Kasumi-1 (cell line): Measurements from ENCODE around the gene ANO1.
"Not testable (repeated sequence)": the region's sequence is repeated elsewhere in the genome, so short reads cannot be mapped to it uniquely, and the experiment has no call there.

Experiments used
- DNase-seq, 2 experiments: peaks; one replicate each; lab custom pipeline; 2025; lab: John Stamatoyannopoulos, UW

Gene ANO1

DNA sequence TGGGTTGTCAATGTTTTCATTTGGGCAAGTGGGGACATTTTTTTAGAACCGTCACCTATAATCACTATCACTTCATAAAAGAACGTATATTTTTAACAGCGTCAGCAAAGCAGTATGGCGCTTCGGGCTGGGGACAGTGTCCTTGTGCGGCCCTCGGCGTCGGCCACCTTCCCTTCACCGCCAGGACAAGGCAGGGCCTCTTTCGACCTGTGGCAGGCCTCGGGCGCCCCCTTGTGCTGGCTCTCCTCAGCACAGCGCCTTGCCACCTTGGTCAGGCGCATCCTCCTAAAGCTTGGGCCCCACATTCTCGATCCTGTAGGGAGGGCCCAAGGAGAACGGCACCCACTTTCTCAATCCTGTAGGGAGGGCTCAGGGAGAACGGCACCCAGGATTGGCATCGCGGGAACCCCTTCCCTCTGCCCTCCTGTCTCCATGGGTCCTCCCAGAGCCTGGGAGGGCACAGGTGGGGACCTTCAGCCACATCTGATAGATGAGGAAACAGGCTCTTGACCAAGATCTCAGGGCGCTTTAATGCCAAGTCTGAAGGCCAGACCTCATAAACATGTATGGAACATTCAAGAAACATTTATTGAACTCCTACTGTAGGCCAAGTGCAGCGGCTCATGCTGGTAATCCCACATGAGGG, 113.5 kb downstream of the ANO1 start:
- DNase-seq = peak; percentile 37 to 48

DNA sequence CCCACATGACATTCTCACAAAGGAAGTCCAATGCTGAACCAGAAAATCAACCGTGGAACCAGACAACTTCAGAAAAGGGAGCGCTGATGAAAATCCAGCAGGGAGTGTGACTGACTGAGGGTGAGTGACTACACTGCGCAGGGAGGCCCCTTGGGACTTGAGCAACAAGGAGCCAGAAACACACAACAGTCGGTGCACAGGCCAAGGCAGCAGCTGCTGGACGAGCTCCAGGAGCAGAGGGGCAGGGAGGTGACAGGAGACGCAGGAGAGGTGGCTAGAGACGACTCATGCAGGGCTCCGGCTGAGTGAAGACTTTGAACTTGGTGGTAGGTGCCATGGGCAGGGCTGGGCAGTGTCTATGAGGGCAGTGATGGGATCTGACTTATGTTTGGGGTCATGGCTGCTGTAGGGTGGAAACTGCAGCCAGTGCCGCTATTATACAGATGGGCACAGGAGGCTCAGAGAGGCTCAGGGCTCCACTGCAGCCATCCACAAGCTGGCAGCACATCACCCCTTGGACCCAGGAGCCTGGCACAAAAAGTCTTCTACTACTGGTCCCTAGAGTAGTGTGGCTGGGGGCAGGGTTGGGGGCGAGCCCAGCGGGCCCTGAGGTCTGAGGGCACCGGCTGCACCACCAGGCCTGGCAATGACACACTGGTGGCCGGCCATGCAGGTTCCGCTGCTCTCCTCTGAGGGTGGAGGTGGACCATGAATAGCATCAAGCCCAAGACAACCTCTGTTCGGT, 114.7 kb downstream of the ANO1 start:
- no peak for DNase-seq

DNA sequence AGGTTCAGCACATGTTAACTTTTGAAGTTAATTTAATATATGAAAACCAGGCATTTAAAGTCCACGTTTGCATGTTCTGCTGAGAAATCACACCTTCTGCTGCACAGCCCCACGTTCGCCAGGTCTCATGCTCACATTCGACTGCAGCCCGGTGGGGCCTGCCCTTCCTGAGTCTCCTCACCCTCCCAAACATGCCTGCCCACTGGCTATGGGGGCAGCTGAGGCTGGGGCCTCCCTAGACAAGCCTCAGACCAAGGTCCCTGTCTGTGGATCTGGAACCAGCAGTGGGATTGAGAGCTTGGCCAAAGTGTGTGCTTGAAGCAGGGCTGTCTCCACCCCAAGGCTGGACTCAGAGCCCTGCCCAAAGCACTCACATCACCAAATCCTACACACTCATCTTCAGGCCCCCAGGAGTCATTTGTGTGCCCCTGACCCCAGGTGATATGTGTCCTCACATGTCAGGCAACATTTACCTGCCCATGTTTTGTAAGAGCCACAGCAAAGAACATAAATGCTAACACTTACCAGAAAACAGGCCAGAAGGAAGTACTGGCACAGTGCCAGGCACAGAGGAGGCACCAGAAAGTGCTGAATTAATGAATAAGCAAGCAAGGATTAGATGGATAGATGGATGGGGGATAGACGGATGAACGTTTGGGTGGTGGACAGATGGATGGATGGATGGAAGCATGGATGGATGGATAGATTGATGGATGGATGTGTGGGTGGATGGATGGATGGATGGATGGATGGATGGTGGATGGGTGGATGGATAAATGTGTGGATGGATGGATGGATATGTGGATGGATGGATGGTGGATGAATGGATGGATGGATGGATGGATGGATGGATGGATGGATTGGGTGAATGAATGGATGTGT, 115.5 kb downstream of the ANO1 start:
- no peak for DNase-seq

DNA sequence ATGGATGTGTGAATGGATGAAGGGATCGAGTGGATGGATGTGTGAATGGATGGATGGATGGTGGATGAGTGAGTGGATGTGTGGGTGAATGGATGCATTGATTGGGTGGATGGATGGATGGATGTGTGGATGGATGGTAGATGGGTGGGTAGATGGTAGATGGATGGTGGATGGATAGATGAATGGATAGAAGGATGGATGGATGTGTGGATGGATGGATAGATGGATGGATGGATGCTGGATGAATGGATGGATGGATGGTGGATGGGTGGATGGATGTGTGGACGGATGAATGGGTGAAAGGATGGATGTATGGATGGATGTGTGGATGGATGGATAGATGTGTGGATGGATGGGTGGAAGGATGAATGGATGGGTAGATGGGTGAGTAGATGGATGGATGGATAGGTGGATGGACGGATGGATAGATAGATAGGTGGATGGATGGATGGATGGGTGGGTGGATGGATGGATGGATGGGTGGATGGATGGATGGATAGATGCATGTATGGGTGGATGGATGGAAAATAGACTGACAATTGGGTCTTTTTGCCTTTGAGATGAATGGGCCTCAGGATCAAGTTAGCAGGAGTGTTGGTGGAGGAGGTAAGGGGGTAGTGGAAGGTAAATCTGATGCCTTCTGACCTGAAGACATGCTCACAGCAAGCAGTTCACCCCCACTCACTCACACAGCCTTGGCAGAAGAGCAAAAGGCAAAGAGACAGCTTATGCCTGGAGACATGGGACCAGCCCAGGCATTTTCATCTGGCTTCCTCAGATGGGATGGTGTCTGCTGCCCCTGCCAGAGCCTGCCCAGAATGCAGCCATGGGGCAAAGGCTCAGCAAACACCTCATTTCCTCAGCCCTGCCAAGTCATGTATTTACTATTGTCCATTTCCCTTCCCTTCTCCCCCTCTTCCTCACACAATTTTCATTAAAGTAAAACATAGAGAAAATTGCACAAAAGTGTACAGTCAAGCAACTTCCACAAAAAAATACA, 117.0 kb downstream of the ANO1 start:
- no peak for DNase-seq

DNA sequence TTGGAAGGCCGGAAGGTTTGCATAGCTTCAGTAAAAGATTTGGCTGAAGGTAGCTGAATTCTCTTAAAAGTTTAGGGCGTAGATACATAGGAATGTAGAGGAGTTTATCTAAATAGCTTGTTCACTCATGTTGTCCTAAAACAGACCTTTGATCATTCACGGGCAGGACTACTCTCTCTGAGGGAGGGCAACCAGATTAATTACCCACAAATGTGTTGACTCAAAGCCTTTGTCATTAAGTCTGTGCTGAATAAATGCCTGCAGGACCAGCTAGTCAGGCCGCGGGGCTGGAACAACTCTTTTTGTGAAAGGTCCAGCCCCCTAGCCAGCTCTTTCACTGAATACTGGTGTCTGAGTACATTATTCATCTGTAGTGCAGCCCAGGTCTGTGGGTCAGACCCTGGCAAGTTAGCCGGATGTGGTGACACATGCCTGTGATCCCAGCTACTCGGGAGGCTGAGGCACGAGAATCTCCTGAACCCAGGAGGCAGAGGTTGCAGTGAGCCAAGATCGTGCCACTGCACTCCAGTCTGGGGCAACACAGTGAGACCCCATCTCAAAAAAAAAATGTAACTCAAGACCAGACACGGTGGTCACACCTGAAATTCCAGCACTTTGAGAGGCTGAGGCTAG, 122.2 kb downstream of the ANO1 start:
- no peak for DNase-seq

DNA sequence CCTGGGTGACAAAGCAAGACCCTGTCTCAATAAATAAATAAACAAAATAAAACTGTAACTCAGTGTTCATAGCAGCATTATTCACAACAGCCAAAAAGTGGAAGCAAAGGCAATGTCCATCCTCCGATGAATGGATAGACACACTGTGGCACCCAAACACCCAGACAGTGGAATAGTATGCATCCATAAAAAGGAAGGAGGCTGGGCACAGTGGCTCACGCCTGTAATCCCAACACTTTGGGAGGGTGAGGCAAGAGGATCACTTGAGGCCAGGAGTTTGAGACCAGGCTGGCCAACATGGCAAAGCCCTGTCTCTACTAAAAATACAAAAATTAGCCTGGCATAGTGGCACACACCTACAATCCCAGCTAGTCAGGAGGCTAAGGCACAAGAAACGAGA, 122.9 kb downstream of the ANO1 start:
- not testable (repeated sequence) for DNase-seq

DNA sequence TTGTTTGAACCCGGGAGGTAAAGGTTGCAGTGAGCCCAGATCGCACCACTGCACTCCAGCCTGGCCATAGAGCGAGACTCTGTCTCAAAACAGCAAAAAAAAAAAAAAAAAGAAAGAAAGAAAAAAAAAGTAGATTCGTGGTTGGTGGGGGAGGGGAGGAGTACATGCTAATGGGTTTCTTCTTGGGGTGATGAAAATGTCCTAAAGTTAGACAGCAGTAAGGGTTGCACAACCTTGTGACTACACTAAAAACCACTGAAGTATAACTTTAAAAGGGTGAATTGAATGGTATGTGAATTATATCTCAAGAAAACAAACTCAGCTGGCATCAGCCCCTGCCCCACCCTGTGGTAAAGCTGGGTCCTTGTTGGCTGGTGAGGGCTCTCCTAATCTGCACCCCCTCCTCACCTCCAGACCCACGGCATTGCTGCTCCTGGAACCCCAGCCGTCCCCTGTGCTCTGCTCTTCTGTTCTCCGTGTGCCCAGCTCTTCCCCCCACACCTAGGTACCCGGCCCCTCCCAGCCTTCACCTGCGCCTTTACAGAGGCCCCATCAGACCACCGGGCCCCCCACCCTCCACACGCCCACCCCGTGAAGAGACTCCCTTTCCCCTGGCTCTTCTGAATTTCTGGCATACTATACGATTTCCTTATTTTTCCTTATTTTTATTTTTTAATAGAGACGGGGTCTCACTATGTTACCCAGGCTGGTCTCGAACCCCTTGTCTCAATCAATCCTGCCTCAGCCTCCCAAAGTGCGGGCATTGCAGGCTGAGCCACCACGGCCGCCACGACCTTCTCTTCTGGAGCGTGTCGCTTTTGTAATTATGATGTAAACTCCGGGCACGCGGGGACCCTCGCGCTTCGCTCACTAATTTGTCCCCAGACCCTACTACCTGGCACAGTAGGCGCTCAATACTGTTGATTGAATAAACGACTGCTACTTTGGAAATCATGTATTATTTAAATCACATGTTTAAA, 124.1 kb downstream of the ANO1 start:
- DNase-seq = peak; percentile 10 to 23

DNA sequence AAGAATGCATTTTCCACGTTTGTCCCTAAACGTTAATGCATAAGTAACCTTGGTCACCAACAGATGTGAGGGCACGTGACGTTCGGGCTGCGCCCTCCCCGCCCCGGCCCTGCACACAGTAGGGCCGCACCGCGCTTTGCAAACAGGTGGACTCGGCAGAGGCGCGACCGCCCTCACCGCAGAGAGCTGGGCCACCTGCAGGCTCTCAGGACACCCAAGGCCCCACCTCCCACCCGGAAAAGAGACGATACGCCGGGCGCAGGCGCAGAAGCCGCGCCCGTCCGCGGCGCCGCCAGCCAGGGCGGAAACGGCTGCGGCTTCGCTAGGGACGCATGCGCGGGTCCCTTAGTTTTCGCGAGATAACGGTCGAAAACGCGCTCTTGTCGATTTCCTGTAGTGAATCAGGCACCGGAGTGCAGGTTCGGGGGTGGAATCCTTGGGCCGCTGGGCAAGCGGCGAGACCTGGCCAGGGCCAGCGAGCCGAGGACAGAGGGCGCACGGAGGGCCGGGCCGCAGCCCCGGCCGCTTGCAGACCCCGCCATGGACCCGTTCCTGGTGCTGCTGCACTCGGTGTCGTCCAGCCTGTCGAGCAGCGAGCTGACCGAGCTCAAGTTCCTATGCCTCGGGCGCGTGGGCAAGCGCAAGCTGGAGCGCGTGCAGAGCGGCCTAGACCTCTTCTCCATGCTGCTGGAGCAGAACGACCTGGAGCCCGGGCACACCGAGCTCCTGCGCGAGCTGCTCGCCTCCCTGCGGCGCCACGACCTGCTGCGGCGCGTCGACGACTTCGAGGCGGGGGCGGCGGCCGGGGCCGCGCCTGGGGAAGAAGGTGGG, 125.0 kb downstream of the ANO1 start, which contains the start of gene FADD:
FADD (plus strand) TSS at position 377 of the 831 bp plus-strand sequence; CDS start at position 541, 164 bp downstream.
- DNase-seq = peak; percentile 86 to 87

DNA sequence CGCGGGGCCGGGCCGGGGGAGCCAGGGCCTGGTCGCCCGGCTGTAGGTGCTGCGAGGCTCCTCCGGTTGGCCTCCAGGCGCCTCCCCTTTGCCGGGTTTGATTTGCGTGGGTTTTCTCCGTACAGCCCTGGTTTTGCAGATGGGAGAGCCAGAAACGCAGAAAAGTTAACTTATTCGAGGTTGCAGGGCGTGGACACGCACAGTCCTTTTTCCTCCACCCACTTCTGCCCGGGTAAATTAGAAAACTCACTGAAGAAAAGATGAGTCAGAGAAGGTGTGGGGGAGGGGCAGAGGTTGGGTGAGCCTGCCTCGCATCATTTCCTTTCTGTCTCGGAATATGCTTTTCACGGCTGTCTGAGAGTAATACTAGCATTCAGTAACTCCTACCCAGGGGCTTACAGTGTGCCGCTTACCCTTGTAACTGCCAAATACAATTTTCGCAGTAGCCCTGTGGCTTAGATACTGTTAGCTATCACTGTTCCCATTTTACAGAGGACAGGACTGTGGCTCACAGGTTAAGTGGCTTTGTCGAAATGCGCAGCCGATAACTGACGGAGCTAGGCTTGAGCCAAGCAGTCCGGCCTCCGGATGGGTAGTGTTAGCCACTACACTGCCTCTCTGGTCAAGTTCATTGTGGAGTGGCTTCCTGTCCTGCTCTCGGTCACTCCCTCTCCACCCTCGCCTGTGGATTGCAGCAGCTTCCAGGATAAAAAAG, 125.8 kb downstream of the ANO1 start:
- DNase-seq = peak; percentile 59 to 63

DNA sequence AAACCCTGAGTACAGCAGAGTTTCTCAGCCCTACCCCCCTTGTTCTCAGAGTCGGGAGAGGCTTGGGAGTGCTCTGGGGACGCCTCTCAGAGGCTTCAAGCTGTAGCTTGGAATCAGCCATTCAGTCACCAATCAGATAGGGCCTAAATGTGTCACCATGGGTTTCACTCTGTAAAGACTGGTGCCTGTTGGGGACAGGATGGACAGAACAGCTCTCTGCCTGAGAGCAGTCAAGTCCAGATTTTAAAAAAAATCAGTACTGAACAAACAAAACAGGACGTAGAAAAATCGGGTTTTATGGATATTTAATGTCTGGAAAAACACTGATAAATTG, 126.3 kb downstream of the ANO1 start:
- DNase-seq = no peak

DNA sequence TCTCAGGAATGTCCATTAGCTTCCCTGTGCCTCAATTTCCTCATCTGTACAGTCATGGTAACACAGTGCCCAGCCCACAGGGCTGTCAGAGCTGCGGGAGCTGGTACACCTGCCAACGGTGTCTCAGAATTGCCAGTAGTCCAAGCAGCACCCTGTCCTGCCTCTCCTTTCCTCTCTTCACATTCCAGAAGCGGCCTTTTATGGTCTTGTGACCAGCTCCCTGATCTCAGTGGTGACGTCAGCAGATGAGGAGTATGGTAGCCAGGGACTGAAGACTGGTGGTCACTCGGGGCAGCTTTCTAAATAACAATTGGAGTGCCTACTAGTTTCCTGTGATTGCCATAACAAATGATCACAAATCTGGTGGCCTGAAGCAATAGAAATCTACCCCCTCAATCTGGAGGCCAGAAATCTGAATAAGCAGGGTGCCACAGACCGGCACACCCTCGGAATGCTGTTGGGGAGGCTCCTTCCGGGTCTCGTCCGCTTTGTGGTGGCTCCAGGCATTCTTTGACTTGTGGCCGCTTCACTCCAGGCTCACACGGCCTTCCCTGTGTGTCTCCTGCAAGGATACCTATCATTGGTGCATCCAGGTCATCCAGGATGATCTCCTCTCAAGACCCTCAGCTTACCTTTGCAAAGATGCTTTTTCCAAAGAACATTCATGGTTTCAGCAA, 127.1 kb downstream of the ANO1 start:
- DNase-seq = no peak

DNA sequence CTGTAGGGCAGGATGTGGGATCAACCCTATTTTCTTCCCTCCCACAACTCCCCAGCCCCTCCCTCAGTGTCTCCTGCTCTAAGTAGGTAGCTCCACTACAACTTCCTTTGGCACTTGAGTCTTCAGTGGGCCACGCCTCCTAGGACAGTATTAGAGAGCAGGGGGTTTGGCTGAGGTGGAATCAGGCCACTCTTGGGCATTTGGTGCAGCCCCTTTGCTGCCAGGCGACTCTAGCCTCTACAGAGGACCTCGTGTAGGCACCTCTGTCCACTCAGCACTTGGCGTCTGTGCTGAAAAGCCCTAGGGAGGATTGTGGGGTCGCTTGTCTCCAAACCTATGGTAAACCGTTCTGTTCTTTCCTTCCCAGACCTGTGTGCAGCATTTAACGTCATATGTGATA, 127.6 kb downstream of the ANO1 start:
- DNase-seq = no peak

DNA sequence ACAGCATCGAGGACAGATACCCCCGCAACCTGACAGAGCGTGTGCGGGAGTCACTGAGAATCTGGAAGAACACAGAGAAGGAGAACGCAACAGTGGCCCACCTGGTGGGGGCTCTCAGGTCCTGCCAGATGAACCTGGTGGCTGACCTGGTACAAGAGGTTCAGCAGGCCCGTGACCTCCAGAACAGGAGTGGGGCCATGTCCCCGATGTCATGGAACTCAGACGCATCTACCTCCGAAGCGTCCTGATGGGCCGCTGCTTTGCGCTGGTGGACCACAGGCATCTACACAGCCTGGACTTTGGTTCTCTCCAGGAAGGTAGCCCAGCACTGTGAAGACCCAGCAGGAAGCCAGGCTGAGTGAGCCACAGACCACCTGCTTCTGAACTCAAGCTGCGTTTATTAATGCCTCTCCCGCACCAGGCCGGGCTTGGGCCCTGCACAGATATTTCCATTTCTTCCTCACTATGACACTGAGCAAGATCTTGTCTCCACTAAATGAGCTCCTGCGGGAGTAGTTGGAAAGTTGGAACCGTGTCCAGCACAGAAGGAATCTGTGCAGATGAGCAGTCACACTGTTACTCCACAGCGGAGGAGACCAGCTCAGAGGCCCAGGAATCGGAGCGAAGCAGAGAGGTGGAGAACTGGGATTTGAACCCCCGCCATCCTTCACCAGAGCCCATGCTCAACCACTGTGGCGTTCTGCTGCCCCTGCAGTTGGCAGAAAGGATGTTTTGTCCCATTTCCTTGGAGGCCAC, 128.3 kb downstream of the ANO1 start:
- no peak for DNase-seq

DNA sequence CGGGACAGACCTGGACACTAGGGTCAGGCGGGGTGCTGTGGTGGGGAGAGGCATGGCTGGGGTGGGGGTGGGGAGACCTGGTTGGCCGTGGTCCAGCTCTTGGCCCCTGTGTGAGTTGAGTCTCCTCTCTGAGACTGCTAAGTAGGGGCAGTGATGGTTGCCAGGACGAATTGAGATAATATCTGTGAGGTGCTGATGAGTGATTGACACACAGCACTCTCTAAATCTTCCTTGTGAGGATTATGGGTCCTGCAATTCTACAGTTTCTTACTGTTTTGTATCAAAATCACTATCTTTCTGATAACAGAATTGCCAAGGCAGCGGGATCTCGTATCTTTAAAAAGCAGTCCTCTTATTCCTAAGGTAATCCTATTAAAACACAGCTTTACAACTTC, 128.9 kb downstream of the ANO1 start:
- no peak for DNase-seq

DNA sequence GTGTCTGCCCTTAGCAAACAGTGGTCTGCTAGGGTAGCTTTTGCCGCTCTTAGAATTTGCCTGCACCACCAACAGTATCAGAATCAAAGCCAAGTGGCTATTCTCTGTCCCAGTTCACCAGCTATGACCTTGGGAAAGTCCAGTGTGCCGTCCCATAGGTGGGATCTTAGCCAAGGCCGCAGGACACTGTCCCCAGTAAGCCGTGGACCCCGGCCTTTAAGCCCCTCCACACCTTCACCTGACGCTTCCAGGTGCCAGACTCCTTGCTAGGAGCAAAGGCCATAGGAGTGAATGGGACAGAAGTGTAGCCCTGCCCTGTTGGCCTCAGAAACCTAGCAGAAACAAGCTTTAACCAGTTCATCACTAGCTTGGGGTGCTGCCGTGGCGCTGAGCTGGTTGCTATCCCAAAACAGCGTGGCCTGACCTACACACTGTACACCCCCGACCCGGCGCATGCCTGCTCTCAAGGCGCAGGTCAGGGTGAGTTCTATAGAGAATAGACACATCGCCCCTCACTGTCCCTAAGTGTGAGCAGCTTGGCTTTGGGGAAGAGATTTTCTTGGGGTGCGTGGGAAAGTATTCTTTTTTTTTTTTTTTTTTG, 129.5 kb downstream of the ANO1 start:
- no peak for DNase-seq

DNA sequence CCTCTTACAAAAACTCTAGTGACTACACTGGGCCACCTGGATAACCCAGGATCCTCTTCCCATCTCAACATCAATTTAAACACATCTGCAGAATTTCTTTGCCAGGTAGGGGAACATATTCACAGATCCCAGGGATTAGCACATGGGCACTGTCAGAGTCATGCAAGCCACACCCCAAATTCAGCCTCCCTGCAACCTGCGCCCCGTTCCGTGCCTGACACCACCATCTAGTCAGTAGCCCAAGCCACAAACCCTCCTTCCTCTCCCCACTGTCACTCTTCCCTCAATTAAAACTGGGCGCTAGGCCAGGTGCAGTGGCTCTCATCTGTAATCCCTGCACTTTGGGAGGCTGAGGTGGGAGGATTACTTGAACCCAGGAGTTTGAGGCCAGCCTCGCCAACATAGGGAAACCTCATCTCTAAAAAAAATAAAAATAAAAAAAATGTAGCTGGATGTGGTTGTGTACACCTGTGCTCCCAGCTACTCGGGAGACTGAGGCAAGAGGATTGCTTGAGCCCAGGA, 131.3 kb downstream of the ANO1 start:
- no peak for DNase-seq
